ENCODE data around the gene VCL.

The VCL gene

DNA sequence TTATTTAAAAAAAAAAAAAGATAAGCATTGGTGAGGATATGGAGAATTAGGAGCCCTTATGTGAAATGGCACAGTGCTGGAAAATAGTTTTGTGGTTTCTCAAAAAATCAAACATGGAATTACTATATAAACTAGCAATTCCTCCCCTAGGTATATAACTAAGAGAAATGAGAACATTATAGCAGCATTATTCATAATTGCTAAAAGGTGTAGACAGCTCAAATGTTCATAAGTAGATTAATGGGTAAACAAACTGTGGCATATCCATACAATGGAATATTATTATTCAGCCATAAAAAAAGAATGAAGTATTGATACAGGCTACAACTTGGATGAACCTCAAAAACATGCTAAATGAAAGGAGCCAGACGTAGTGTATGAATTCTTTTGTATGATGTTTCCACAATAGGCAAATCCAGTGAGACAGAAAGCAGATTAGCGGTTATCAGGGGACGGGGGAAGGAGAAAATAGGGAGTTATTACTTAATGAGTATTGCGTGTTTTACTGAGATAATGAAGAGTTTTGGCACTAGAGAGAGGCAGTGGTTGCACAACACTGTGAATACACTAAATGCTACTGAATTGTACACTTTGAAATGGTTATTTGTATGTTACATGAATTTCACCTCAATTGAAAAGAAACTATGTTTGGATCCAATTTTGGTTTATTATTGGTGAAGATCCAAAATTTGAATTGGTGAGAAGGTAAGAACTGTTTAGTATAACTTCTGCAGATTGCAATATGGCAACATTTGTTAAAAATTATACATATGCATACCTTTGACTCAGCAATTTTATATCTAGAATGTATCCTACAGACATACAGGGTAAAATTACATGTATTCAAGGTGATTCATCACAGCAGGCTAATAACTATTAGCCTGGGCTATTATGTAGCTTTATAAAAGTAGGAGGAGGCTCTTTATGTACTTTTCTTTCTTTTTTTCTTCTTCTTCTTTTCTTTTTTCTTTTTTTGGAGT is 69.7 kb downstream of the VCL start:
- in situ Hi-C loops (cut with MboI; ENCODE audit: low sequenced_read_pairs): no loop called here

DNA sequence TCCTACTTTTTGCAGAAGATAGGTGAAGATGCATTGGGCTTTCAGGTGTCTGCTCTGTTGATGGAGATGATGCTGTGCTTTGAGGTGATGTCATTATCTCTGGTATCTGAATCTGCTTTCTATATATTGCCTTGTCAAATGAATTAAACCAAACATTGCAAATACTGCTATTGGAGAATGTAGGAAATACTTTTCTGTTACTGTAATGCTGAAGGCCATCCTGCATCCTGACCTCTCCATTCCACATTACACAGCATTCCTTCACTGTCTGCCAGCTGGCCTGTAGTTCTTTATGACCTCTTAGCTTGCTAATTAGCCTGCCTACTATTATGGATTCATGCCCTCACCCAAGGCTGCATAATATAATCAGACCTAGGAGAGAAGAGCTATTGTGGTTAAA is 73.2 kb downstream of the VCL start:
- in situ Hi-C loops (cut with MboI; ENCODE audit: low sequenced_read_pairs): no loop called here

- in situ Hi-C loops (cut with MboI; ENCODE audit: low sequenced_read_pairs): no loop called here
Observed at GRCh38 chr10:74072503-74072902, 74.6 kb downstream of the VCL start.

GRCh38 chr10:74075906-74076305 is 78.0 kb downstream of the VCL start:
- in situ Hi-C loops (cut with MboI; ENCODE audit: low sequenced_read_pairs): no loop called here

GRCh38 chr10:74076961-74077360 is 79.0 kb downstream of the VCL start:
- in situ Hi-C loops (cut with MboI; ENCODE audit: low sequenced_read_pairs): no loop called here

DNA sequence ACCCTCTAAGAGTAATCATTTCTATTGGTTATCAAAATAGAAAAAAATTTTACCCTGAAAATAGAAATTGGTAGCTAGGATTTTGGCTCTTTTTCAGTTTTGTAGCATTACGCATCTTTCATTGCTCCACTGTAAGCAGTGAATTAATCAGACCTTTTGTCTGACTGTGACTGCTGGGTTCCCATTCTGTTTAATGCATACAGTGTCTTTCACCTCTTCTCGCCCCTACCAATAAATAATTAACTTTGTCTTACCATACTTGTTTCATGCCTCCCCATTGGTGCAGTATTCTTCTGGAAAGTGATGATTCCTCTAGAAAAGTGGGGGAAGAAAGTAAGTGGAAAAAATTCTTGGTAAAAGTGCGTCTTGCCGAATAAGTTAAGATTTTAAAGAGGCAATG is 79.5 kb downstream of the VCL start:
- in situ Hi-C loops (cut with MboI; ENCODE audit: low sequenced_read_pairs): no loop called here

DNA sequence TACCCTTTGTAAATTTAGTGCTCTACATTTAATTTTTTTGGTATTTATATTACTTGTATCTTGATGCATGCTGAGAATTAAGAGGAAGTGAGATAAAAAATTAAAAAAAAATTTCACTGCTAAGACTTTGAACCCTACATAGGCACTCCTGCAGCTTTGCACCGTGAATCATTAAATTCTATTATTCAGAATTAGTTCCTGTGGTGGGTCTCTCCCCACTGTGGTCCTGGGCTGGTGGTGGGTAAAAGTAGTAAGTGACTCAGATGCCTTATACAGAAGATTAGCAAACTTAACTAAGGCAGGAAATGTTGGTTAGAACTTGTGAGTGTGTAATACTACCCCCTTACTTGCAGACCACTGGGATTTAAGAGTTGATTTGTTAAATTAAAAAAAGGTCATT is 80.1 kb downstream of the VCL start:
- in situ Hi-C loops (cut with MboI; ENCODE audit: low sequenced_read_pairs): no loop called here

DNA sequence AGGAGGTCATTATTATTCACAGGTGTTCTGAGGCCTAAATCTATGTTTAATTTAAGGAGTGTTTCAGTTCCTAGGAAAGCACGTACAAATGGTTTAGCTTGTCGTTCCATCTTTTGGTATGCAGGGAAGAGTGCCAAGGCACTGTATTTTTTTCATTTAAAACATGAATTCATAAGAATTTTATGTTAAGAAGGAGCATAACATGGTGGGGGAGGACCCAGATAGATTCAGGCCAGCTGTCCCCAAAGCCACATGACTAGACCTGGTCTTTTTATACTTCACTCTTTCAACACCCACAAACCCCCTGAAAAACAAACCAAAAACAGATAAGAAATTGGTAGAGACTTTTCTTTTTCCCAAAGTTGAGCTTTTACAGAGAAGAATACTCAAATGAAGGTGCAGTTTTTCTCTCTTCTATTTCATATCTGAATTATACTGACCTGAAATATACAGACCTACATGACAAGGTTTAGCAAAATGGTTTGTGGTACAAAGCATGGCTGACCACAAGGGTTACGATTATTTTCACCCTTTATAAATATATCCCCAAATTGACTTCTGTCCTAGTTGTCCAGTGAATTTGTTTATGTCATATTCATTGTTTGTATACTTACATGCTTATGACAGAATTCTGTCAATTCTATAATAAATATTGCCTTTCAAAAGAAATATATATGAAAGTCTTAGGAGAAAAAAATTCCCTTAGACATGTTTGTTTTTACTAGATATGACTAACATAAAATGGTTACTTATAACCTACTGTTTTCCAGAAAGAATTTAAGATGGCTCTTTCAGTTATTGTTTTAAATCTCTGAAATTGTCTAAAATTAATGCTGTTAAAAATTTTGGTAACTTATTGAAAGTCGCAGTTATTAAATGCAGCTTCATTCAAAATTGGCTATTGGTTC is 81.4 kb downstream of the VCL start:
- in situ Hi-C loops (cut with MboI; ENCODE audit: low sequenced_read_pairs): no loop called here

DNA sequence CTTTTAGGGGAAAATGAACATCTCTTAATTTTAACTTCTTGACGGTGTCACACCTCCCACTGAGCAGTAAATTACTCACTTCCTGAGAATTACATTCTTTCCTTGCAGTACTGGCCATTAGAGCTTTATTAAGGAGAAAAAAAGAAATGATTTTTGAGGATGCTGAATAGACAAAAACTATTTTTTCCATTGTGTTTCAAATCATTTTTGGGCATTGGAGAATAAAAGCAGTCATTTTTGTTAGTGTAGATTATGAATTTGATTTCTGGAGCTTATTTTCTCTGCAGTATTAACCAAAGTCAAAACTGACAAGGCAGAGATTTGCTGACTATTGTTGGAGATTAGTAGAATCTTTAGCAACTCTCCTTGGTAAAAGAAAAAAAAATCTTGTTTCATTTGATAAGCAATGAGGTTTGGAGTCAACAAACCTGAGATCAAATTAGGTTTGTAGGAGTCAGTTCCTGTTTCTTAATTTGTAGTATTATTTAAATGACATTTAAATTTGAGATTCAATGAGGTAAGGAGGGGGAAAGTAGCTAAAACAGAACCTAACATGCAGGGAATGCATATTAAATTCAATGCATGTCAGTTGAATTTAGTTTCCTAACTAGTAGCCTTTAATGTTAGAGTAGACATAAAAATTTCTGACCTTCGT is 82.1 kb downstream of the VCL start:
- in situ Hi-C loops (cut with MboI; ENCODE audit: low sequenced_read_pairs): loop anchor here (10.0 kb wide), 1 partner anchor 195 kb away; no protein-coding TSS in a partner anchor

- in situ Hi-C loops (cut with MboI; ENCODE audit: low sequenced_read_pairs): loop anchor here (10.0 kb wide), 1 partner anchor 196 kb away; no protein-coding TSS in a partner anchor
Observed at GRCh38 chr10:74081192-74081803, 83.4 kb downstream of the VCL start.

GRCh38 chr10:74081941-74082718 is 84.2 kb downstream of the VCL start:
- in situ Hi-C loops (cut with MboI; ENCODE audit: low sequenced_read_pairs): loop anchor here (10.0 kb wide), 1 partner anchor 197 kb away; no protein-coding TSS in a partner anchor

DNA sequence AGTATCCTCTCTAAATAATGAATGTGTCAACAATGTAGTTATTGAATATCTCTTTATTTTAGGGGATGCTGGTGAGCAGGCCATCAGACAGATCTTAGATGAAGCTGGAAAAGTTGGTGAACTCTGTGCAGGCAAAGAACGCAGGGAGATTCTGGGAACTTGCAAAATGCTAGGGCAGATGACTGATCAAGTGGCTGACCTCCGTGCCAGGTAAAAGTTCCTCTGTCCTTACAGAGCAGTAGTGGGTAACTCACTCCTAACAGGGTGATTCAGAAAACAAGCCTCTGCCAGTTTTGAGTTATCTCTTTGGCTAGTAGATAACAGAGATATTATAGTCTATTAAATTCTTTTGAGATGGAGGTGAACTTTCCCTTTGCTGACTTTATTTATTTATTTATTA is 85.4 kb downstream of the VCL start:
- in situ Hi-C loops (cut with MboI; ENCODE audit: low sequenced_read_pairs): loop anchor here (10.0 kb wide), 1 partner anchor 199 kb away; no protein-coding TSS in a partner anchor

GRCh38 chr10:74084955-74085354 is 87.0 kb downstream of the VCL start:
- in situ Hi-C loops (cut with MboI; ENCODE audit: low sequenced_read_pairs): loop anchor here (10.0 kb wide), 1 partner anchor 200 kb away; no protein-coding TSS in a partner anchor

GRCh38 chr10:74086317-74086716 is 88.4 kb downstream of the VCL start:
- in situ Hi-C loops (cut with MboI; ENCODE audit: low sequenced_read_pairs): loop anchor here (10.0 kb wide), 1 partner anchor 202 kb away; no protein-coding TSS in a partner anchor

GRCh38 chr10:74088722-74089121 is 90.8 kb downstream of the VCL start:
- in situ Hi-C loops (cut with MboI; ENCODE audit: low sequenced_read_pairs): loop anchor here (10.0 kb wide), 1 partner anchor 204 kb away; no protein-coding TSS in a partner anchor

- in situ Hi-C loops (cut with MboI; ENCODE audit: low sequenced_read_pairs): no loop called here
Observed at GRCh38 chr10:74092372-74092771, 94.5 kb downstream of the VCL start.

GRCh38 chr10:74093530-74094164 is 95.7 kb downstream of the VCL start:
- in situ Hi-C loops (cut with MboI; ENCODE audit: low sequenced_read_pairs): no loop called here

DNA sequence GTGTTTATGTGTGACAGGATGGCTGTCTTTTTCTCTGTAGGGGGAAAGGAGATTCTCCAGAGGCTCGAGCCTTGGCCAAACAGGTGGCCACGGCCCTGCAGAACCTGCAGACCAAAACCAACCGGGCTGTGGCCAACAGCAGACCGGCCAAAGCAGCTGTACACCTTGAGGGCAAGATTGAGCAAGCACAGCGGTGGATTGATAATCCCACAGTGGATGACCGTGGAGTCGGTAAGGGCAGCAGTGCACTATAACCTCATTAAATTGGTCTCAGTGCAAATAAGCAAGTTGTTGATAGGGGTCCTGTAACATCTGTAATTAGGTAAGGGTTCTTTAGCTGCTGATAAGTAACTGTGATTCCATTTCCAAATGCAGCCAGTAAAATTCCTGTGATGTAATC is 96.3 kb downstream of the VCL start:
- in situ Hi-C loops (cut with MboI; ENCODE audit: low sequenced_read_pairs): no loop called here

DNA sequence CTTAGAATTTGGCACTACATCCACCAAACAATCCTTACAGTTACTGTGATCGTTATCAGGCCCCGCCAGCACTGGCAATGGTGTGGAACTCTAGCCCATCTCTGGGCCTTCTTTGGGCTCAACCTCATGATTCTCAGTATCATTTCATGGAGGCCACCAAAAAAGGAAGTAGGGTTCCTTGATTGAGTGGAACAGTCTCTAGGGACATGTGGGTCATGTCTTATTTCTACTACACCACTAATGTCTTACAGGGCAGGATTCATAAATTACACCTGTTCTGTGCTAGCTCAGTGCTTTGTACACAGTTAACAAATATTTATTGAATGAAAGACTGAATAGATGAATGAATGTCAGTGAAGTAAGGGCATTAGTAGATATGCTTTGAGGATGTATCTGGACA is 98.9 kb downstream of the VCL start:
- in situ Hi-C loops (cut with MboI; ENCODE audit: low sequenced_read_pairs): no loop called here
